Glutamatergic neuron (in vitro differentiated cells): ENCODE measurements around the gene SIGLEC12. TPM values are rescaled to one million over a fixed set of nuclear protein-coding genes. Genes with fewer than 3 reads are reported as not detected.
"Not testable (repeated sequence)": the region's sequence is repeated elsewhere in the genome, so short reads cannot be mapped to it uniquely, and the experiment has no call there.

Experiments
- DNase-seq: peaks from one replicate; pipeline ENCODE4 v3.0.0; 2022
- H3K27ac Mint-ChIP-seq: one replicate; pipeline ENCODE4 v1.8.0; 2020; ENCODE audit warnings: mild to moderate bottlenecking, mixed read lengths, inconsistent platforms; ENCODE audit not compliant: unreplicated experiment
- H3K27me3 Mint-ChIP-seq: one replicate; pipeline ENCODE4 v1.8.0; 2020; ENCODE audit warnings: mild to moderate bottlenecking, moderate library complexity, mixed read lengths, inconsistent platforms; ENCODE audit not compliant: unreplicated experiment
- H3K36me3 Mint-ChIP-seq: one replicate; pipeline ENCODE4 v1.8.0; 2020; ENCODE audit warnings: mild to moderate bottlenecking, mixed read lengths, inconsistent platforms; ENCODE audit not compliant: unreplicated experiment
- H3K4me1 Mint-ChIP-seq: one replicate; pipeline ENCODE4 v1.8.0; 2020; ENCODE audit warnings: mild to moderate bottlenecking, low read depth, mixed read lengths, inconsistent platforms; ENCODE audit not compliant: unreplicated experiment
- H3K4me3 Mint-ChIP-seq: one replicate; pipeline ENCODE4 v1.8.0; 2020; ENCODE audit warnings: mild to moderate bottlenecking, mixed read lengths, inconsistent platforms; ENCODE audit not compliant: unreplicated experiment
- H3K9me3 Mint-ChIP-seq: one replicate; pipeline ENCODE4 v1.8.0; 2020; ENCODE audit warnings: mild to moderate bottlenecking, moderate library complexity, mixed read lengths, inconsistent platforms; ENCODE audit not compliant: unreplicated experiment
- CTCF ChIP-seq: fragments of 200-600 bp; sonication (generic); IDR thresholded peaks from one replicate; pipeline ENCODE4 v1.5.0; 2021; ENCODE audit not compliant: partially characterized antibody, unreplicated experiment
- total RNA-seq: library from RNA; stranded (reverse); fragmentation: NEBNext Ultra II Directional; extraction: Animal tissue kit (Norgen Biotek cat#: 25700); gene quantifications from one replicate; pipeline ENCODE4 v1.2.1, GENCODE V29; 2021; ENCODE audit not compliant: unreplicated experiment

SIGLEC12 gene
- total RNA-seq, 1 donor from 2014 or later = not detected

GRCh38 chr19:51505904-51506303, 4.3 kb upstream of the SIGLEC12 start:
- H3K9me3 Mint-ChIP-seq = peaks cover 4% of the 10 kb centered on the region
- H3K27me3 Mint-ChIP-seq = peaks cover 4% of the 10 kb centered on the region
- no peaks in the 10 kb centered on the region for H3K36me3 Mint-ChIP-seq
- H3K4me3 Mint-ChIP-seq = no peak overlapping the region
- no peak for DNase-seq
- no peaks in the 10 kb centered on the region for H3K4me1 Mint-ChIP-seq
- no peak for TF ChIP-seq CTCF
- no peak overlapping the region for H3K27ac Mint-ChIP-seq

DNA sequence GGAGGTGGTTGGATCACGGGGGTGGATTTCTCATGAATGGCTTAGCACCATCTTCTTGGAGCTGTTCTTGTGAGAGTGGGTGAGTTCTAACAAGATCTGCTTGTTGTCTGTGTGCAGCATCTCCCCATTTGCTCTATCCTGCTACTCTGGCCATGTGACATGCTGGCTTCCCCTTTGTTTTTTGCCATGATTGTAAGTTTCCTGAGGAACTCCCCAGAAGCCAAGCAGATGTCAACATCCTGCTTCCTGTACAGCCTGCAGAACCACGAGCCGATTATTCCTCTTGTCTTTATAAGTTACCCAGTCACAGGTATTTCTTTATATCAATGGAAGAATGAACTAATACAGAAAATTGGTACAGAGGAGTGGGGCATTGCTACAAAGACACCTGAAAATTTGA, 2.3 kb upstream of the SIGLEC12 start:
- Mint-ChIP-seq H3K36me3 (no peaks in the 10 kb centered on the region), H3K4me1 (no peaks in the 10 kb centered on the region), H3K27ac (no peak overlapping the region), H3K27me3 (peaks cover 6% of the 10 kb centered on the region), H3K4me3 (no peak overlapping the region), H3K9me3 (peaks cover 4% of the 10 kb centered on the region)
- no peak for TF ChIP-seq CTCF
- DNase-seq = no peak

GRCh38 chr19:51503286-51503817, 1.8 kb upstream of the SIGLEC12 start:
- TF ChIP-seq CTCF = no peak
- H3K4me3 Mint-ChIP-seq = no peak overlapping the region
- peaks cover 4% of the 10 kb centered on the region for H3K27me3 Mint-ChIP-seq
- H3K27ac Mint-ChIP-seq = no peak overlapping the region
- peaks cover 4% of the 10 kb centered on the region for H3K9me3 Mint-ChIP-seq
- H3K4me1 Mint-ChIP-seq = no peaks in the 10 kb centered on the region
- no peaks in the 10 kb centered on the region for H3K36me3 Mint-ChIP-seq
- DNase-seq = no peak

DNA sequence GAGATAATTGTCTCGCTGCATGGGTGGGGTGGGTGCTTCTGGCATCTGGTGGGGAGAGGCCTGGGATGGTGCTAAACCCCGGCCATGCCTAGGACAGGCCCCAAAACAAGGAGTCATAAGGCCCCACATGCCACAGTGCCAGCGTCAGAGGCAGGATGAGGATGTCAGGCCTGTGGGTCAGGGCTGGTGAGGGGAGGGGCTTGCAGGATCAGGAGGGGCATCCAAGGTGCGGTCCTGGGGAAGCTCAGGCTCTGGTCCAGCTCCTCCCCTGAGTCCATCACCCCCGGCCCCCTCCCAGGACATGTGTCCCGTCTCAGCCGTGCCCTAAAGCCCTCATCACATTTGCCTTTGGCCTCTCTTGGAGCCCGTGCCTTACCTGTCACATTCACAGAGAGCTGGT, 669 bp downstream of the SIGLEC12 start:
- not testable (repeated sequence) for H3K9me3 Mint-ChIP-seq, H3K4me1 Mint-ChIP-seq, H3K27ac Mint-ChIP-seq, H3K36me3 Mint-ChIP-seq, DNase-seq, H3K4me3 Mint-ChIP-seq, H3K27me3 Mint-ChIP-seq

DNA sequence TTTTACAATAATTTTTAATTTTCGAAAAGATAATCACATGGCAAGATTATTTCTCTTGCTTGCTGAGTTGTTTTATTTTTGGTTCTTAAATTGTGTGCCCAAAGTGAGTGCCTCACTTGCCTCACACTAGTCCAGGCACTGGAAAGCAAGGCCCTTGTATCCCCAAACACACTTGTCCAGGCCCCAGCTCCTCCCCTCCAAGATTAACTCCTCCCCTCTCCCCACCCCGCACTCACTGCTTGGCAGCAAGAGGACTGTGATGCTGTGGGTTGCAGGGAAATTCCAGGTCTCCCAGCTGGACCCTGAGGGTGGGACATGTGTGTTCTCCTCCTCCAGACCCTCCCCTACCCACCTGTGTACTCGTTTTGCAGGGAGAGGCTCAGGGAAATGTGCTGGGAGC, 3.9 kb downstream of the SIGLEC12 start:
- H3K9me3 Mint-ChIP-seq = no peaks in the 10 kb centered on the region
- no peak overlapping the region for H3K4me3 Mint-ChIP-seq
- peaks cover 6% of the 10 kb centered on the region for H3K36me3 Mint-ChIP-seq

More for the DNA sequence above, 3.9 kb downstream of the SIGLEC12 start:
- peaks cover 7% of the 10 kb centered on the region for H3K27me3 Mint-ChIP-seq
- no peak for DNase-seq
- no peaks in the 10 kb centered on the region for H3K4me1 Mint-ChIP-seq
- H3K27ac Mint-ChIP-seq = no peak overlapping the region
- TF ChIP-seq CTCF = no peak
